ENCODE results near the gene SLC13A3. TPM values are rescaled to one million over a fixed set of nuclear protein-coding genes. Genes with fewer than 3 reads are reported as not detected.

SLC13A3 gene
- total RNA-seq, 1 donor, result 4.3 TPM

DNA sequence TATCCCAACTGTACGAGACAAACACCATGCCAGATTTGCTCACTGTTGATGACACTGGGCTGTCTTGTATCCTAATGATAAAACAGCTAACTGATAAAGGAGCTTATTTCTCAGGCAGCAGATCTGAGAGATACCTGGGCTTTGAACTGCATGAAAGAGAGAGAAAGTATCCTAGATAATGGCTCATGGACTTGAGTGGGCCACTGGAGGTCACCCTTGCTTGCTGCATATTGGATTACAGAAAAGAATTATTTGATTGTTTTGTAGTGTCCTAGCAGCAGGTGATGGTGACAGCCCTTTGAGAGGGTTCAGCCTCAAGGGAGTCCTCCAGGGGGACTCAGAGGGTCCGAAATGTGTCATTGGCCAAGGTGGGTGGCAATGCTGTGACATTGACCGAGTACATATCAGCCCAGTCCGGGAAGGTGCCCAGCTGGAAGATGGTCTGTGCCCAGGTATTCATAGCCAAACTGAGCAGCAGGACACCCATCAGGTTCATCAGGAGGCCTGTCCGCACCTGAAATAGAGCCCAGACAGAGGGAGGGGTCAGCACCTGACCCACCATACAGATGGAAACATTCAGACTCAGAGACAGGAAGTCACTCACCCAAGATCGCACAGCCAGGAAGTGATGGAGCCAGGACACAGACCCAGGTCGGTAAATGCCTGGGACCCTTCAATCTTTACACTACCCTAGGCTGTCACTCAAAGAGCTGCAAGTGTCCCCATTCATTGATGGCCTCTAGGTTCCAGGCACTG is 91.4 kb downstream of the SLC13A3 start:
- TF ChIP-seq, protein P1, sequence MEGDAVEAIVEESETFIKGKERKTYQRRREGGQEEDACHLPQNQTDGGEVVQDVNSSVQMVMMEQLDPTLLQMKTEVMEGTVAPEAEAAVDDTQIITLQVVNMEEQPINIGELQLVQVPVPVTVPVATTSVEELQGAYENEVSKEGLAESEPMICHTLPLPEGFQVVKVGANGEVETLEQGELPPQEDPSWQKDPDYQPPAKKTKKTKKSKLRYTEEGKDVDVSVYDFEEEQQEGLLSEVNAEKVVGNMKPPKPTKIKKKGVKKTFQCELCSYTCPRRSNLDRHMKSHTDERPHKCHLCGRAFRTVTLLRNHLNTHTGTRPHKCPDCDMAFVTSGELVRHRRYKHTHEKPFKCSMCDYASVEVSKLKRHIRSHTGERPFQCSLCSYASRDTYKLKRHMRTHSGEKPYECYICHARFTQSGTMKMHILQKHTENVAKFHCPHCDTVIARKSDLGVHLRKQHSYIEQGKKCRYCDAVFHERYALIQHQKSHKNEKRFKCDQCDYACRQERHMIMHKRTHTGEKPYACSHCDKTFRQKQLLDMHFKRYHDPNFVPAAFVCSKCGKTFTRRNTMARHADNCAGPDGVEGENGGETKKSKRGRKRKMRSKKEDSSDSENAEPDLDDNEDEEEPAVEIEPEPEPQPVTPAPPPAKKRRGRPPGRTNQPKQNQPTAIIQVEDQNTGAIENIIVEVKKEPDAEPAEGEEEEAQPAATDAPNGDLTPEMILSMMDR (IDR thresholded peaks at IDR 0.05; ENCODE audit: insufficient read depth, low read depth, low read length), result no peak
- H3K4me3 ChIP-seq (ENCODE audit: low read depth, low read length), result no peak overlapping the region
- no peak for DNase-seq (ENCODE audit: low read depth)

GRCh38 chr20:46559001-46559400 is 92.3 kb downstream of the SLC13A3 start:
- no peak for DNase-seq (ENCODE audit: low read depth)
- TF ChIP-seq, protein P1 (IDR thresholded peaks at IDR 0.05; ENCODE audit: insufficient read depth, low read depth, low read length), result no peak
- no peak overlapping the region for H3K4me3 ChIP-seq (ENCODE audit: low read depth, low read length)

DNA sequence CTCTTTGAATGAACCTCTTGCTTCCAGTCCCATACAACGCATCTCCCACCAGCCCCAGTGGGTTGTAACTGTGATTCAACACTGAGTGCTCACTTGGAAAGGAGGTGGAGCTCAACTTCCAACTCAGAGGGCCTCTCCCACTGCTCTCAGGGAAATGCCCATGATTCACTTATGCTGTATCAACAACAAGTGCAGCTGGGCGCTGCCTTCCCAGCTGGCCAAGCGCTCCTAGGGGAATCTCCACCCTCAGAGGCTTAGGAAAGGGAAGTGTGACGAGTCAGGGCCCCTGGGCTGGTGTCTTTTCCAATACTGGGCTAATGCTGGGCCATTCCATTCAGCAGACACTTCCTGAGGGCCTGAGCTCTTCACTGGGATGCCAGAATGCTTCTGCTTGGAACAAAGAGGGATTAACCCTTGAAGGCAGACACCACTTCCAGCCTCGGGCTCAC is 92.7 kb downstream of the SLC13A3 start:
- no peak overlapping the region for H3K4me3 ChIP-seq (ENCODE audit: low read depth, low read length)
- TF ChIP-seq, protein P1 (IDR thresholded peaks at IDR 0.05; ENCODE audit: insufficient read depth, low read depth, low read length), result no peak
- peak; percentile 61 for DNase-seq (ENCODE audit: low read depth)

- TF ChIP-seq, protein P1 (IDR thresholded peaks at IDR 0.05; ENCODE audit: insufficient read depth, low read depth, low read length), result no peak
- no peak overlapping the region for H3K4me3 ChIP-seq (ENCODE audit: low read depth, low read length)
- DNase-seq (ENCODE audit: low read depth), result peak; percentile 25
Measured at GRCh38 chr20:46557231-46557956, 93.9 kb downstream of the SLC13A3 start.

DNA sequence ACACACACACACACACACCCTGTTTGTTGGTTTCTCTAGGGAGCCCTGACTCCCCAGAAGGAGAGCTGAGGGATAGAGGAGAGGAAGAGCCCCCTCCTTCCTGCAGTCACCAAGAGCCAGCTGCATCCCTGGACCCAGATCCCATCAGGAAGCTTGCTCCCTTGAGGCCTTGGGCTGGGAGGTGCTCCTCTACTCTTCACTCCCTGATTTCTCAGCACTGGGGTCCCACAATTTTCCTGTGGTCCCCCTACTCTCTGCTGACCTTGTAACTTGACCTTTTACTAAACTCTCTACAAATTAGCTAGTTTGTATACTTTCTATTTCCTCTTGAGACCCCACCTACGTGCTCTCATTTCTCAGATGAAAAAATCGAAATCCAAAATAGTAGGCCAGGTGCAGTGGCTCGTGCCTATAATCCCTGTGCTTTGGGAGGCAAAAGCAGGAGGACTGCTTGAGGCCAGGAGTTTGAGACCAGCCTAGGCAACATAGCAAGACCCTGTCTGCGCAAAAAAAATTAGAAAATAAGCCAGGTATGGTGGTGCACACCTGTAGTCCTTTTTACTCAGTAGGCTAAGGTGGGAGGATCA is 95.8 kb downstream of the SLC13A3 start:
- DNase-seq (ENCODE audit: low read depth), result no peak
- no peak overlapping the region for H3K4me3 ChIP-seq (ENCODE audit: low read depth, low read length)
- TF ChIP-seq, protein P1 (IDR thresholded peaks at IDR 0.05; ENCODE audit: insufficient read depth, low read depth, low read length), result no peak

GRCh38 chr20:46554828-46555227 is 96.4 kb downstream of the SLC13A3 start:
- DNase-seq (ENCODE audit: low read depth), result no peak
- TF ChIP-seq, protein P1 (IDR thresholded peaks at IDR 0.05; ENCODE audit: insufficient read depth, low read depth, low read length), result no peak
- no peak overlapping the region for H3K4me3 ChIP-seq (ENCODE audit: low read depth, low read length)
